Body of pancreas (tissue), 4 donors: ENCODE measurements around the gene RNF111. TPM values are rescaled to one million over a fixed set of nuclear protein-coding genes. Genes with fewer than 3 reads are reported as not detected.

Experiments used
- ATAC-seq: fragments of 150-250 bp; one replicate; pipeline ENCODE4 v1.9.1; 2016
- DNase-seq, 4 donors: peaks; one replicate each; pipeline ENCODE4 v3.0.0-alpha.2; 2019
- H3K27ac ChIP-seq, 4 donors: fragments of 200-600 bp; sonication (generic); 1 replicate in 3 of 4; 2 replicates in 1 of 4; pipeline versions ENCODE4 v1.5.1 to v1.6.1; 2016 to 2019; ENCODE audit warnings: mild to moderate bottlenecking in 1 of 4, mixed read lengths in 1 of 4, moderate library complexity in 1 of 4
- H3K27me3 ChIP-seq, 2 donors: fragments of 200-600 bp; sonication (generic); one replicate each; pipeline ENCODE4 v1.6.0; 2016; ENCODE audit warnings: mild to moderate bottlenecking in 1 of 2
- H3K36me3 ChIP-seq, 2 donors: fragments of 200-600 bp; sonication (generic); replicated peaks in 1 of 2; 2 replicates each; pipeline ENCODE4 v1.5.1; 2016; ENCODE audit warnings: low read depth in 2 of 2; ENCODE audit not compliant: insufficient read depth in 1 of 2
- H3K4me1 ChIP-seq: fragments of 200-600 bp; sonication (generic); one replicate; pipeline ENCODE4 v1.6.0; 2016
- H3K4me3 ChIP-seq, 2 donors: fragments of 200-600 bp; sonication (generic); 1 replicate in 1 of 2; 2 replicates in 1 of 2; pipeline ENCODE4 v1.5.1; 2016 to 2019
- H3K9me3 ChIP-seq, 3 donors: fragments of 200-600 bp; sonication (generic); 1 replicate in 2 of 3; 2 replicates in 1 of 3; pipeline ENCODE4 v1.5.1; 2016
- CTCF ChIP-seq, 7 experiments: fragments of 450-650 bp in 4 of 7; fragments of 200-600 bp in 3 of 7; sonication (generic) in 3 of 7; IDR thresholded peaks; one replicate each; pipeline ENCODE4 v1.5.1; 2016 to 2019; ENCODE audit warnings: antibody characterized with exemption in 7 of 7
- POLR2A ChIP-seq, 3 donors: fragments of 450-650 bp; IDR thresholded peaks; one replicate each; pipeline ENCODE4 v1.6.1; 2016; ENCODE audit warnings: antibody characterized with exemption in 3 of 3, mild to moderate bottlenecking in 2 of 3
- WGBS, 2 donors: methylation state at CpG; one replicate each; pipeline ENCODE4 v1.1.5; 2017; 5-methylcytosine and 5-hydroxymethylcytosine counted together
- intact Hi-C: fragments of 100-400 bp; cut with DNase I; formaldehyde crosslinking; loops from one replicate; pipeline ENCODE4 v1.15.1; 2023
- total RNA-seq, 2 donors: library from RNA; depleted of rRNA; stranded (reverse); fragments of >200 nt; gene quantifications; one replicate each; pipeline ENCODE4 v1.1.0, GENCODE V29; 2016

Gene RNF111
- total RNA-seq, 2 donors from 2014 or later: 6.9 to 22.8 TPM

DNA sequence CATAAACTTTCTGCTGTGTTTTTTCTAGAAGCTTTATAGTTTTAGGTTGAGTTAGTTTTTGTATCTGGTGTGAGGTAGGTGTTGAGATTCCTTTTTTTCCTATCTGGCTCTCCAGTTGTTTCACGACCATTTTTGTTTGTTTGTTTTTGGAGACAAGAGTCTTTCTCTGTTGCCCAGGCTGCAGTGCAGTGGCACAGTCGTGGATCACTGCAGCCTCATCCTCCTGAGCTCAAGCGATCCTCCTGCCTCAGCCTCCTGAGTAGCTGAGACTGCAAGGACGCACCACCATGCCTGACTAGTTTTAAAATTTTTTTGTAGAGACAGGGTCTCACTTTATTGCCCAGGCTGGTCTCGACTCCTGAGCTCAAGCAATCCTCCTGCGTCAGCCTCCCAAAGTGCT is 20.6 kb downstream of the RNF111 start:
- H3K27me3 ChIP-seq: no peaks in the 10 kb centered on the region
- no peak overlapping the region for H3K27ac ChIP-seq
- ATAC-seq: no peak
- 88 to 89% methylated on average over 6 of the region's 6 CpGs for WGBS, 2 donors
- intact Hi-C loops: no loop called here
- TF ChIP-seq CTCF (IDR thresholded peaks at IDR 0.05) (no peak), POLR2A (IDR thresholded peaks at IDR 0.05) (no peak)
- peaks cover 5% of the 10 kb centered on the region for H3K4me1 ChIP-seq
- H3K4me3 ChIP-seq: no peak overlapping the region
- DNase-seq: no peak
- H3K9me3 ChIP-seq: no peaks in the 10 kb centered on the region
- no peaks in the 10 kb centered on the region for H3K36me3 ChIP-seq

DNA sequence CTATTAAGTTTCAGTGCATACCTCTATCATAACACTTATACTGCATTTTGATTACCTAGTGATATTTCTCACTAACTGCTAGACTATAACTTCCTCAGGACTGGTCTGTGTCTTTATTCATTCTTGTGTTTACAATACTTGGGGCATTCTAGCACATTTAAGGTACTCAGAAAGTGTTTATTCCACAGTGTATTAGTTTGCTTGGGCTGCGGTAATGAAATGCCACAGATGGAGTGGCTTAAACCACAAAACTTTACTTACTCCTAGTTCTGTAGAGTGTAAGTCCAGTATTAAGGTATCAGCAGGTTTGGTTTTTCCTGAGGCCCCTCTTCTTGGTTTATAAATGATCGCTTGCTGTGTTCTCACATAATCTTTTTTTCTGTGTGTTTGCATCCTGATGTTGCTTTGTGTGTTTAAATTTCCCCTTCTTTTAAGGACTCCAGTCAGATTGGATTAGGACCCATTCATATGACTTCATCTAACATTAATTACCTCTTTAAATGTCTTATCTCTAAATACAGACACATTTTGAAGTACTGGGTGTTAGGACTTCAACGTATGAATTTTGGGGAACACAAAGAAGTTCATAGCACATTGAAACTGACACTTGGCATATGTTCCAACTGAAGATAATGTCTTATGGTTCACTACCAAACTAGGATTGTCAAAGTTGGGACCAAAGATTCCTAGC is 23.9 kb downstream of the RNF111 start:
- Histone ChIP-seq H3K9me3 (no peaks in the 10 kb centered on the region), H3K4me1 (no peaks in the 10 kb centered on the region), H3K27ac (no peak overlapping the region), H3K4me3 (no peak overlapping the region), H3K27me3 (no peaks in the 10 kb centered on the region), H3K36me3 (no peaks in the 10 kb centered on the region)
- intact Hi-C loops: no loop called here
- no peak for DNase-seq
- ATAC-seq: no peak
- no peak for TF ChIP-seq CTCF (IDR thresholded peaks at IDR 0.05)
- no peak for TF ChIP-seq POLR2A (IDR thresholded peaks at IDR 0.05)
- WGBS, 2 donors: 63 to 67% methylated on average over 3 of the region's 3 CpGs

DNA sequence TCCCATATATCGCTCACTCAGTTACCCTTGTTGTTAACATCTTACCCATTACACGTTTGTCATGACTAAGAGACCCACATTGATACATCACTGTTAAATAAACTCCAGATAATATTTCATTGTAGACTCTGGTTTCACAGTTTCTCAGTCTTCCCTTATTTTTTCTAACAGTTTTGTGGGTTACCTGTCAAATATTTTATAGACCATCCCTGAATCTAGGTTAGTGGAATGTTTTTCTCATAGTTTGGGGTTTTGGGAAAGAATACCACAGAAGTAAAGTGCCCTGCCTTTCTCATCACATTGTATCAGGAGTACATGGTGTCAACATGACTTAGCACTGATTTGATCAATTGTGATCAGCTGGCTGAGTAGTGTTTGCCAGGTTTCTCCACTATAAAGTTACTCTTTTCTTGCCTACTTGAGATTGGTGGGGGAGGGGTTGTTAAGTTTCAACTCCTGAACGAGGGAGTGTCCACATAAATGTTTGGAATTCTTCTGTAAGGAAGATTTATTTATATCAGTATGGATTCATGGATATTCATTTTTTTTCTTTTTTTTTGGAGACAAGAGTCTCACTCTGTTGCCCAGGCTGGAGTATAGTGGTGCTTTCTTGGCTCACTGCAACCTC is 25.9 kb downstream of the RNF111 start:
- H3K27me3 ChIP-seq: no peaks in the 10 kb centered on the region
- TF ChIP-seq POLR2A (IDR thresholded peaks at IDR 0.05): no peak
- TF ChIP-seq CTCF (IDR thresholded peaks at IDR 0.05): no peak
- H3K9me3 ChIP-seq: no peaks in the 10 kb centered on the region
- H3K27ac ChIP-seq: no peak overlapping the region
- no peak for ATAC-seq
- H3K4me3 ChIP-seq: no peak overlapping the region
- no peak for DNase-seq
- WGBS, 2 donors: 76 to 81% methylated on average over 3 of the region's 3 CpGs
- no peaks in the 10 kb centered on the region for H3K4me1 ChIP-seq
- intact Hi-C loops: no loop called here
- H3K36me3 ChIP-seq: no peaks in the 10 kb centered on the region

DNA sequence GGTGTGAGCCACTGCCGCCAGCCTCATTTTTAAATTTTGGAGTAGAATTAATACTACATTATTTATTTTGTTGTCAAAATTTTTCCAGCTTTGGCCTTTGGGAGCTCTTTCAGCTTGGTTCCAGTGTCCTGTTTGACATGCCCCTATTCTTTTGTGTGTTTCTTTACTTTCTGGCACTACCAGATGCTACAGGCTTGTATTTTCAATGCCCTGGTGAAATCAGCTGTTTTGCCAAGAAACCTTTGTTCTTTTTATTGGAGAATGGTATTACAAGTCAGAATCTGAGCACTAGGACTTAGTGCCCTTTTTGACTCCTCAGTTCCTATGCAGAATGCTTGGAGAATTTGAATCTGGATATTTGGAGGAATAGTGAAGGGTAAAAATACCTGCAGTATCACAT is 26.6 kb downstream of the RNF111 start:
- no peak overlapping the region for H3K4me3 ChIP-seq
- 93 to 100% methylated on average over 1 of the region's 1 CpG for WGBS, 2 donors
- ATAC-seq: no peak

More for the DNA sequence above, 26.6 kb downstream of the RNF111 start:
- H3K27ac ChIP-seq: no peak overlapping the region
- TF ChIP-seq CTCF (IDR thresholded peaks at IDR 0.05) (no peak), POLR2A (IDR thresholded peaks at IDR 0.05) (no peak)
- DNase-seq: no peak
- no peaks in the 10 kb centered on the region for H3K27me3 ChIP-seq
- intact Hi-C loops: no loop called here
- H3K4me1 ChIP-seq: no peaks in the 10 kb centered on the region
- no peaks in the 10 kb centered on the region for H3K36me3 ChIP-seq
- no peaks in the 10 kb centered on the region for H3K9me3 ChIP-seq
